ENCODE measurements around the gene GPC5.
A peak's percentile ranks its signal among the peaks of the same experiment; 100 is the strongest.
"Not testable (repeated sequence)": the region's sequence is repeated elsewhere in the genome, so short reads cannot be mapped to it uniquely, and the experiment has no call there.

GPC5 gene

DNA sequence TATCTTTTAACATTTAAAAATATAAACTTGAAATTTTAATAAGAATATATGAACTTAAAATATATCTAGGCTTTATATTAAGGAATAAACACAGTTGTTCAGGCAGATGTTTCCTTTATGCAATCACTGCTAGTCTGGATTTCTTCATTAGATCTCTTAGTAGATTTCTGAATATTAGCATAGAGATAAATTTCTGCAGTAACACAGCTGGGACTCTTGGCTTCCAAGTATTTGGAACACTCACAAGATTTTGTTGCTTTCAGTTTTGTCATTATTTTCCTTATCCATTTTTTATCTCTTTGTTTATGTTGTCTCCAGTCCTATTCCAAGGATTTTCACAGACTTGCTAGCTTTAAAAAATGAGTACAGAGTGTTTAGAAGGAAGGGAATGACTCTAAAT, 857.1 kb downstream of the GPC5 start:
- H3K4me3 ChIP-seq (ENCODE audit: low read length), result no peak overlapping the region
- no peak for DNase-seq (ENCODE audit: low read depth, low spot score)

- H3K4me3 ChIP-seq (ENCODE audit: low read length), result no peak overlapping the region
- DNase-seq (ENCODE audit: low read depth, low spot score), result no peak
Observed at GRCh38 chr13:92256211-92256610, 857.8 kb downstream of the GPC5 start.

- no peak for DNase-seq (ENCODE audit: low read depth, low spot score)
- H3K4me3 ChIP-seq (ENCODE audit: low read length), result no peak overlapping the region
Observed at GRCh38 chr13:92259046-92259445, 860.6 kb downstream of the GPC5 start.

GRCh38 chr13:92259523-92259922, 861.1 kb downstream of the GPC5 start:
- no peak overlapping the region for H3K4me3 ChIP-seq (ENCODE audit: low read length)
- no peak for DNase-seq (ENCODE audit: low read depth, low spot score)

- H3K4me3 ChIP-seq (ENCODE audit: low read length), result no peak overlapping the region
- peak; percentile 11 for DNase-seq (ENCODE audit: low read depth, low spot score)
Observed at GRCh38 chr13:92260363-92260762, 861.9 kb downstream of the GPC5 start.

DNA sequence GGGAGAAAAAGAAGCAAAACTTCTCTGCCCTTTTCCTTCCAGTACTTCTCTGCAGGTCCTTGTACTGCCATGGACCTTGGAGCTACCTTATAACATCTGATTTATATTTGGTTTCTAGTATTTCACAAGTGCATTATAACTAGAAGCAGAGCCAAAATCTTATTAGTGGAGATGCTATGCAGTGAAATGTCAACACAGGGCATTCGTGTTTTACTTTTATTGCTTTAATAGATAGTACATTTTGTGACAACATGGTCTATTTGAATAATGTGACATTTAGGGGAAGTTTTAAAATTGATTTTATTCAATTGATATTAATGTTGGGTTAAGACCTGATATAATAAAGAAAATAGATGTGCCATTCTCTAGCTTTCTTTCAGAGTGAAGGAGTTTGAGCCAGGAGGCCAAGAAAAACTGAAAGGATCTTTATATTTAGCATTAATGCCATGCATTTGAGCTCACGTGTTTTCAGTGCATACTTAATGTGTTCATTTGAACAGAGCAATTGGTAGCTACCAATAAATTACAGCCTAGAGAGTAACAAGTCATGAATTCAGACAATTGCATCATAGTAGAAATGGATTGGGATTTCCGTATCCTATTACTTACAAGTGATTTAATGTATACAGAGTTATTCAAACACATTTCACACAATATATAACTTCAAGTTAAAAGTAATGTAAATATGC, 863.8 kb downstream of the GPC5 start:
- DNase-seq (ENCODE audit: low read depth, low spot score), result no peak
- H3K4me3 ChIP-seq (ENCODE audit: low read length), result no peak overlapping the region

GRCh38 chr13:92265408-92265807, 867.0 kb downstream of the GPC5 start:
- no peak overlapping the region for H3K4me3 ChIP-seq (ENCODE audit: low read length)
- DNase-seq (ENCODE audit: low read depth, low spot score), result no peak

GRCh38 chr13:92270990-92271389, 872.6 kb downstream of the GPC5 start:
- DNase-seq (ENCODE audit: low read depth, low spot score), result no peak

GRCh38 chr13:92272177-92272576, 873.8 kb downstream of the GPC5 start:
- DNase-seq (ENCODE audit: low read depth, low spot score), result no peak
- no peak overlapping the region for H3K4me3 ChIP-seq (ENCODE audit: low read length)

More at GRCh38 chr13:92270990-92271389, 872.6 kb downstream of the GPC5 start:
- H3K4me3 ChIP-seq (ENCODE audit: low read length), result no peak overlapping the region

GRCh38 chr13:92280986-92281385, 882.6 kb downstream of the GPC5 start:
- not testable (repeated sequence) for DNase-seq (ENCODE audit: low read depth, low spot score); H3K4me3 ChIP-seq (ENCODE audit: low read length)

DNA sequence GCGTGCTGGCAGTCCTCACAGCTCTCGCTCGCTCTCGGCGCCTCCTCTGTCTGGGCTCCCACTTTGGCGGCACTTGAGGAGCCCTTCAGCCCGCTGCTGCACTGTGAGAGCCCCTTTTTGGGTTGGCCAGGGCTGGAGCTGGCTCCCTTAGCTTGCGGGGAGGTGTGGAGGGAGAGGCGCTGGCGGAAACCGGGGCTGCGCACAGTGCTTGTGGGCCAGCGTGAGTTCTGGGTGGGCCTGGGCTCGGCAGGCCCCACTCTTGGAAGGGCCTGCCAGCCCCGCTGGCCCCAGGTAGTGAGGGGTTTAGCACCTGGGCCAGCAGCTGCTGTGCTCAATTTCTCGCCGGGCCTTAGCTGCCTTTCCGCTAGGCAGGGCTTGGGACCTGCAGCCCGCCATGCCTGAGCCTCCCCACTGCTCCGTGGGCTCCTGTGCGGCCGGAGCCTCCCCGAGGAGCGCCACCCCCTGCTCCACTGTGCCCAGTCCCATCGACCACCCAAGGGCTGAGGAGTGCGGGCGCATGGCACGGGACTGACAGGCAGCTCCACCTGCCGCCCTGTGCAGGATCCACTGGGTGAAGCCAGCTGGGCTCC, 892.4 kb downstream of the GPC5 start:
- DNase-seq (ENCODE audit: low read depth, low spot score); H3K4me3 ChIP-seq (ENCODE audit: low read length): not testable (repeated sequence)

- H3K4me3 ChIP-seq (ENCODE audit: low read length); DNase-seq (ENCODE audit: low read depth, low spot score): not testable (repeated sequence)
Observed at GRCh38 chr13:92294533-92294932, 896.1 kb downstream of the GPC5 start.

GRCh38 chr13:92296154-92296671, 897.8 kb downstream of the GPC5 start:
- not testable (repeated sequence) for DNase-seq (ENCODE audit: low read depth, low spot score)

GRCh38 chr13:92297971-92298942, 899.8 kb downstream of the GPC5 start:
- H3K4me3 ChIP-seq (ENCODE audit: low read length), result no peak overlapping the region
- no peak for DNase-seq (ENCODE audit: low read depth, low spot score)

More at GRCh38 chr13:92296154-92296671, 897.8 kb downstream of the GPC5 start:
- H3K4me3 ChIP-seq (ENCODE audit: low read length), result not testable (repeated sequence)

DNA sequence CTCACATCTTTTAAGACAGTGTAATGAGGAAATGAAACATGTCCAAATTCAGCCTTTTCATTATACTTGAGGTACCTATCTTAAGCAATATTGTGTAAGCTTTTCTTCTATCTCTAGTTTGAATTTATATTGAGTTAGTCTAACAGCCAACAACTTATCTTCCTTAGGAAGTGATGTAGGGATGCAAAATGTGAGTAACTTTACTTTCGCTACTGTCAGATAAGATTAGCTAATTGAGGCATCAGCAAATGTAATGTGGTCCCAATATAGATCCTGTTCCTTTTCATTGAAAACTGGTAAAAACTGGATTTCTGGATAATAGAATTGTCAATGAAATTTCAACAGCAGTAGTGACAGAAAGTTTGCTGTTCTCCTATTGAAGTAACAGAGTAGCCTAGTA, 902.2 kb downstream of the GPC5 start:
- no peak overlapping the region for H3K4me3 ChIP-seq (ENCODE audit: low read length)
- no peak for DNase-seq (ENCODE audit: low read depth, low spot score)

GRCh38 chr13:92303428-92303827, 905.0 kb downstream of the GPC5 start:
- DNase-seq (ENCODE audit: low read depth, low spot score), result no peak
- no peak overlapping the region for H3K4me3 ChIP-seq (ENCODE audit: low read length)

DNA sequence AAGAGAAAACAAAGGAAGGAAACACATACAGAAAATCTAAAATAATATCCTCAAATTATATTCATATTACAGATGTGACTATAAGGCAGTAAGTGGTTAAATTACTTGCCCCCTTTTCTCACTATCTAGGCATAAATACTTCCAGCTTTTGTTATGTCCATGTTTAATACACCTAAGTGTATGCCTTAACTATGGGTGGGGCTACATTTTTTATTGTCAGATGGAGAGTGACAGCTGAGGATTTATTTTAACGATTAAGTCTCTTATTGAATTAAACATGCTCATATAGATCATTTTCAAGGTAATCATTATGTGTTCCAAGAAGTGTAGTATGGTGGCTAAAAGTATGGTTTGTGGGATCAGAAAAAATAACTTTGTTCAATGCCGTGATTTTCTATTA, 909.3 kb downstream of the GPC5 start:
- no peak overlapping the region for H3K4me3 ChIP-seq (ENCODE audit: low read length)
- no peak for DNase-seq (ENCODE audit: low read depth, low spot score)

DNA sequence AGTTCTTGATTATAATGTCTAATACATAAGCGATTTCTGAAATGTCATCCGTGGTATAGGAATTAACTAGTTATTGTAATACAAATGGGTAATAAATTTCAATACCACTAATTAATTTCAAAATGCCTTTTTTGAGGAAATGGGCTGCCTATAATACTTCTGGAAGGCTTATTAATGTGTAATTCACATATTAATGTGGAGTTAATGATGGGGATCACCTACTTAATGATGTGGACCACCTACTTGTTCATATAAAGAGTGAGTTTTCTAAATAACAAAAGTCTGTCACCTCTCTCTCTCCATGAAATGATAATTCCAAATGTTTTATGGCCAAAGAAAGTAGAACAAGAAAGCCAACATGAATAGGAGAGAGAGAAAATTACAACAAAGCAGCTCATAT, 914.4 kb downstream of the GPC5 start:
- H3K4me3 ChIP-seq (ENCODE audit: low read length), result no peak overlapping the region
- DNase-seq (ENCODE audit: low read depth, low spot score), result no peak

DNA sequence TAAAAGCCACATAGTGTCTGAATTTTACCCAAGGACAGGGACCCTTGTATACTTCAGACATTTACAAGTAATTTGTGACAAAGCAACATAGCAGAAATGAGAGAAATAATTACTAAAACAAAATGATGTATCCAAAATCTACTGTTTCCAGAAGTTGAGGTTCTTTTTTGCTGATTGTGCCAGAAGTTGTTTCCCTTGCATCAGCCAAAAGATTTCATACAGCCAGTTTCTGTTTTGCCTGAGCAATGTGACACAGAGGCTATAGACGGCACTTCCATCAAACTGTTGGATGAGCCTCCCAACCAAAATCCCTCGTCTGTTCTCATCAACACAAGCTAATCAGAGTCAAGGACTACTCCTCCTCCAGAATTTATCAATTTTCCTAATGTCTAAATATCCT, 915.0 kb downstream of the GPC5 start:
- H3K4me3 ChIP-seq (ENCODE audit: low read length), result no peak overlapping the region
- DNase-seq (ENCODE audit: low read depth, low spot score), result no peak

GRCh38 chr13:92315265-92315664, 916.8 kb downstream of the GPC5 start:
- no peak for DNase-seq (ENCODE audit: low read depth, low spot score)

More at GRCh38 chr13:92315265-92315664, 916.8 kb downstream of the GPC5 start:
- H3K4me3 ChIP-seq (ENCODE audit: low read length), result no peak overlapping the region
